ENCODE results near the gene BTBD16. TPM values are rescaled to one million over a fixed set of nuclear protein-coding genes. Genes with fewer than 3 reads are reported as not detected.

The BTBD16 gene
- total and polyA plus RNA-seq, 2 donors from 2014 or later = 0.34 to 1.2 TPM

DNA sequence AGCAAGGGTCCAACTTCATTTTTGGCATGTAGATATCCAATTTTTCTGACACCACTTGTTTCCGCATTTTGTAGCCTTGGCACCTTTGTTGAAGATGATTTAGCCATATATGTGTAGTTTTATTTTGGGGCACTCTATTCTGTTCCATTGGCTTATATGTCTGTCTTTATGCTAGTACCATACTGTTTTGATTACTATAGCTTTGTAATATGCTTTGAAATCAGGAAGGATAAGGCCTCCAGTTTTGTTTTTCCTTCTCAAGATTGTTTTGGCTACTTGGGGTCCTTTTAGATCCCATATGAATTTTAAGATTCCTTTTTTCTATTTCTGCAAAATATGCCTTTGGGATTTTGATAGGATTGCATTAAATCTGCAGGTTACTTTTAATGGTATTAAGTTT is 9.5 kb upstream of the BTBD16 start:
- Histone ChIP-seq H3K4me1 (ENCODE audit: control insufficient read depth in 2 of 3, insufficient read depth in 2 of 3, low read depth in 1 of 3, low read length in 3 of 3) (peaks cover 0 to 2% (median 0%) of the 10 kb centered on the region in 3 donors), H3K4me3 (ENCODE audit: low read length in 3 of 3) (no peak overlapping the region), H3K9me3 (ENCODE audit: control insufficient read depth in 2 of 3, insufficient read depth in 1 of 3, low read length in 3 of 3) (no peaks in the 10 kb centered on the region), H3K9ac (ENCODE audit: low read length in 3 of 3) (no peak overlapping the region), H3K27me3 (ENCODE audit: control insufficient read depth, insufficient read depth, low read length) (no peaks in the 10 kb centered on the region), H3K27ac (ENCODE audit: low read depth in 2 of 2, low read length in 2 of 2) (no peak overlapping the region), H3K36me3 (ENCODE audit: control insufficient read depth in 2 of 3, insufficient read depth in 3 of 3, low read length in 3 of 3) (no peaks in the 10 kb centered on the region)
- intact Hi-C loops (cut with DNase I) = no loop called here
- TF ChIP-seq, protein P1, sequence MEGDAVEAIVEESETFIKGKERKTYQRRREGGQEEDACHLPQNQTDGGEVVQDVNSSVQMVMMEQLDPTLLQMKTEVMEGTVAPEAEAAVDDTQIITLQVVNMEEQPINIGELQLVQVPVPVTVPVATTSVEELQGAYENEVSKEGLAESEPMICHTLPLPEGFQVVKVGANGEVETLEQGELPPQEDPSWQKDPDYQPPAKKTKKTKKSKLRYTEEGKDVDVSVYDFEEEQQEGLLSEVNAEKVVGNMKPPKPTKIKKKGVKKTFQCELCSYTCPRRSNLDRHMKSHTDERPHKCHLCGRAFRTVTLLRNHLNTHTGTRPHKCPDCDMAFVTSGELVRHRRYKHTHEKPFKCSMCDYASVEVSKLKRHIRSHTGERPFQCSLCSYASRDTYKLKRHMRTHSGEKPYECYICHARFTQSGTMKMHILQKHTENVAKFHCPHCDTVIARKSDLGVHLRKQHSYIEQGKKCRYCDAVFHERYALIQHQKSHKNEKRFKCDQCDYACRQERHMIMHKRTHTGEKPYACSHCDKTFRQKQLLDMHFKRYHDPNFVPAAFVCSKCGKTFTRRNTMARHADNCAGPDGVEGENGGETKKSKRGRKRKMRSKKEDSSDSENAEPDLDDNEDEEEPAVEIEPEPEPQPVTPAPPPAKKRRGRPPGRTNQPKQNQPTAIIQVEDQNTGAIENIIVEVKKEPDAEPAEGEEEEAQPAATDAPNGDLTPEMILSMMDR (IDR thresholded peaks at IDR 0.05; ENCODE audit: borderline replicate concordance, extremely low read depth, insufficient read depth) = no peak
- no peak for FAIRE-seq
- DNase-seq = no peak

DNA sequence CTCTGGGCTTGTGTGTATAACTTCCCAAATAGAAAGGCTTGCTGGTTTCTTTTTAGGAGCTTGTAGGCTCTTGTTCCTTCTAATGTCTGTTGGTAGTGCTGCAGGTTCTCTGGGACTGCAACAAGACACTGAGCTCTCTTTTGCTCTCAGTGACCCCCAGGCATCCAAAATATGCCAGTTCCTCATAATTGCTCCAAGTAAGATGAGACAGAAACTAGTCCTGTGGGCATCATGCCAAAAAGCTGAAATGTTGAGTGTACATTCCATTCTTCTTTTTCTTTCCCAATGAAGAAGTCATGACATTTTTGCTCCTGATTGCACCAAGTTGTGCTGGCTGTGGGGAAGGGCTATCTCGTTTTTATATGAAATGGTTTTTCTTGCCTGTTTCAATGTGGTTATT is 7.1 kb upstream of the BTBD16 start:
- no peak overlapping the region for H3K27ac ChIP-seq (ENCODE audit: low read depth in 2 of 2, low read length in 2 of 2)
- no peaks in the 10 kb centered on the region for H3K9me3 ChIP-seq (ENCODE audit: control insufficient read depth in 2 of 3, insufficient read depth in 1 of 3, low read length in 3 of 3)
- no peaks in the 10 kb centered on the region for H3K27me3 ChIP-seq (ENCODE audit: control insufficient read depth, insufficient read depth, low read length)
- H3K4me1 ChIP-seq (ENCODE audit: control insufficient read depth in 2 of 3, insufficient read depth in 2 of 3, low read depth in 1 of 3, low read length in 3 of 3) = no peaks in the 10 kb centered on the region
- DNase-seq (peak in 2 of 5 donors; percentile 17 to 31), FAIRE-seq (no peak)
- intact Hi-C loops (cut with DNase I) = no loop called here
- H3K9ac ChIP-seq (ENCODE audit: low read length in 3 of 3) = no peak overlapping the region
- TF ChIP-seq, protein P1 (IDR thresholded peaks at IDR 0.05; ENCODE audit: borderline replicate concordance, extremely low read depth, insufficient read depth) = no peak
- no peaks in the 10 kb centered on the region for H3K36me3 ChIP-seq (ENCODE audit: control insufficient read depth in 2 of 3, insufficient read depth in 3 of 3, low read length in 3 of 3)
- no peak overlapping the region for H3K4me3 ChIP-seq (ENCODE audit: low read length in 3 of 3)

DNA sequence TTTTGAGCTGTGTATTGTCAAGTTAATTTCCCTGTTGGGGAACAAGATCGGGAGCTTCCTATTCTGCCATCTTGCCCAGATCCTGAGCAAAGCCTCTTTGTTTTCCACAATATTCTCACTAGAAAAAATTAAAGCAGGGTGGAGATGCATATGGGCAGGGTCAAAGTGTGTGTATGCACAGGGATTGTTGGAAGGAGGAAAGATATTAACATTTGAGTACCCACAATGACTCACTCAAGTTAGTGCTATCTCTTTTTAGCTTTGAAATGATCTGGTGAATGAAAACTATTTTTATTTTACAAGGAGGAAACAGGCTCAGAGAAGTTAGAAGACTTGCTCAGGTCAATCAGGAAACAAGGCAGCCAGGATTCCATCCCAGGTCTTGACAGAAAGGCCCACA is 6.7 kb upstream of the BTBD16 start:
- H3K36me3 ChIP-seq (ENCODE audit: control insufficient read depth in 2 of 3, insufficient read depth in 3 of 3, low read length in 3 of 3) = no peaks in the 10 kb centered on the region
- H3K4me1 ChIP-seq (ENCODE audit: control insufficient read depth in 2 of 3, insufficient read depth in 2 of 3, low read depth in 1 of 3, low read length in 3 of 3) = no peaks in the 10 kb centered on the region
- intact Hi-C loops (cut with DNase I) = no loop called here

More for the DNA sequence above, 6.7 kb upstream of the BTBD16 start:
- H3K27me3 ChIP-seq (ENCODE audit: control insufficient read depth, insufficient read depth, low read length) = no peaks in the 10 kb centered on the region
- no peak for FAIRE-seq
- no peaks in the 10 kb centered on the region for H3K9me3 ChIP-seq (ENCODE audit: control insufficient read depth in 2 of 3, insufficient read depth in 1 of 3, low read length in 3 of 3)
- TF ChIP-seq, protein P1 (IDR thresholded peaks at IDR 0.05; ENCODE audit: borderline replicate concordance, extremely low read depth, insufficient read depth) = no peak
- peak in 1 of 5 donors; percentile 6 for DNase-seq
- no peak overlapping the region for H3K27ac ChIP-seq (ENCODE audit: low read depth in 2 of 2, low read length in 2 of 2)
- no peak overlapping the region for H3K9ac ChIP-seq (ENCODE audit: low read length in 3 of 3)
- H3K4me3 ChIP-seq (ENCODE audit: low read length in 3 of 3) = no peak overlapping the region
